RWPE1 (cell line): ENCODE measurements around the gene NCKAP5.
A peak's percentile ranks its signal among the peaks of the same experiment; 100 is the strongest.

Experiments used
- CTCF ChIA-PET: fragments of 350-600 bp; sonication (Branson Sonifier 250); formaldehyde crosslinking; extraction: SDS; loops from one replicate; lab custom pipeline; 2021; lab: Yijun Ruan, JAX
- POLR2A ChIA-PET: fragments of 400-600 bp; formaldehyde crosslinking; extraction: SDS; loops from one replicate; lab custom pipeline; 2020; ENCODE audit warnings: antibody characterized with exemption; ENCODE audit not compliant: low non-redundant PET; lab: Yijun Ruan, JAX
- DNase-seq: peaks from one replicate; pipeline ENCODE4 v3.0.0; 2012; ENCODE audit warnings: low spot score
- H3K27ac ChIP-seq: fragments of 450-650 bp; 2 replicates; pipeline ENCODE4 v1.5.1; 2017
- CTCF ChIP-seq: fragments of 450-650 bp; conservative IDR thresholded peaks from 2 replicates; pipeline ENCODE4 v1.5.1; 2017; ENCODE audit warnings: low read depth, mild to moderate bottlenecking

Gene NCKAP5

GRCh38 chr2:133331436-133331835, 236.8 kb downstream of the NCKAP5 start:
- CTCF ChIA-PET: no interaction called here

GRCh38 chr2:133326652-133327397, 241.4 kb downstream of the NCKAP5 start:
- ChIA-PET CTCF (no interaction called here), POLR2A (no interaction called here)
- TF ChIP-seq CTCF: no peak
- DNase-seq: no peak
- H3K27ac ChIP-seq: no peak overlapping the region

More at GRCh38 chr2:133331436-133331835, 236.8 kb downstream of the NCKAP5 start:
- POLR2A ChIA-PET: no interaction called here
- TF ChIP-seq CTCF: no peak
- DNase-seq: no peak
- no peak overlapping the region for H3K27ac ChIP-seq

GRCh38 chr2:133324150-133324561, 244.1 kb downstream of the NCKAP5 start:
- ChIA-PET CTCF (interaction anchor here (0.7 kb wide), 2 partner anchors 16 to 718 kb away, joined by 3 read pairs; no protein-coding TSS in a partner anchor), POLR2A (no interaction called here)
- no peak overlapping the region for H3K27ac ChIP-seq
- peak; percentile 11 for DNase-seq
- TF ChIP-seq CTCF: no peak

GRCh38 chr2:133322909-133323308, 245.4 kb downstream of the NCKAP5 start:
- no peak for TF ChIP-seq CTCF
- no peak for DNase-seq
- H3K27ac ChIP-seq: no peak overlapping the region
- ChIA-PET POLR2A (no interaction called here), CTCF (no interaction called here)

GRCh38 chr2:133317178-133317577, 251.1 kb downstream of the NCKAP5 start:
- no peak overlapping the region for H3K27ac ChIP-seq
- no peak for DNase-seq
- CTCF ChIA-PET: no interaction called here
- TF ChIP-seq CTCF: no peak
- POLR2A ChIA-PET: no interaction called here

GRCh38 chr2:133316557-133316956, 251.7 kb downstream of the NCKAP5 start:
- CTCF ChIA-PET: no interaction called here
- no peak overlapping the region for H3K27ac ChIP-seq
- DNase-seq: no peak
- TF ChIP-seq CTCF: no peak
- POLR2A ChIA-PET: no interaction called here
